HG03354 (cell line): ENCODE results near the gene PEA15.

Experiments used
- ATAC-seq: cut with Tn5 transposase; IDR thresholded peaks from one replicate; pipeline ENCODE4 v1.9.1; 2021; ENCODE audit warnings: mild to moderate bottlenecking; ENCODE audit not compliant: unreplicated experiment, poor library complexity, severe bottlenecking

The PEA15 gene

GRCh38 chr1:160228431-160228830 is 23.2 kb downstream of the PEA15 start:
- ATAC-seq = no peak

GRCh38 chr1:160232911-160233310 is 27.7 kb downstream of the PEA15 start:
- ATAC-seq = no peak

GRCh38 chr1:160236806-160237205 is 31.6 kb downstream of the PEA15 start:
- ATAC-seq = no peak

- ATAC-seq = no peak
These were observed 32.4 kb downstream of the PEA15 start for GRCh38 chr1:160237558-160237957.

- no peak for ATAC-seq
These were observed 33.2 kb downstream of the PEA15 start for GRCh38 chr1:160238408-160238807.

GRCh38 chr1:160239582-160240299 is 34.6 kb downstream of the PEA15 start:
- ATAC-seq = no peak

- ATAC-seq = no peak
These were observed 38.6 kb downstream of the PEA15 start for GRCh38 chr1:160243767-160244166.

- no peak for ATAC-seq
These were observed 39.0 kb downstream of the PEA15 start for GRCh38 chr1:160244209-160244608.

- no peak for ATAC-seq
These were observed 40.2 kb downstream of the PEA15 start for GRCh38 chr1:160245434-160245833.

GRCh38 chr1:160247053-160247452 is 41.9 kb downstream of the PEA15 start:
- no peak for ATAC-seq

GRCh38 chr1:160251011-160251410 is 45.8 kb downstream of the PEA15 start:
- ATAC-seq = no peak

GRCh38 chr1:160251687-160252526 is 46.7 kb downstream of the PEA15 start:
- peak; percentile 83 for ATAC-seq

GRCh38 chr1:160255781-160256300 is 50.7 kb downstream of the PEA15 start:
- ATAC-seq = no peak

- no peak for ATAC-seq
These were observed 51.3 kb downstream of the PEA15 start for GRCh38 chr1:160256396-160257046.

- no peak for ATAC-seq
These were observed 52.3 kb downstream of the PEA15 start for GRCh38 chr1:160257411-160258015.

- ATAC-seq = no peak
These were observed 53.1 kb downstream of the PEA15 start for GRCh38 chr1:160258177-160258798.

- ATAC-seq = no peak
These were observed 55.5 kb downstream of the PEA15 start for GRCh38 chr1:160260406-160261382.

- peak; percentile 42 for ATAC-seq
These were observed 56.3 kb downstream of the PEA15 start for GRCh38 chr1:160261556-160261892.
